Omental fat pad (tissue), 4 donors: Measurements from ENCODE around the gene CENPN. TPM values are rescaled to one million over a fixed set of nuclear protein-coding genes. Genes with fewer than 3 reads are reported as not detected.
A peak's percentile ranks its signal among the peaks of the same experiment; 100 is the strongest.

Experiments used
- ATAC-seq: fragments of 150-250 bp; one replicate; pipeline ENCODE4 v1.9.1; 2016; ENCODE audit warnings: mild to moderate bottlenecking, moderate library complexity; ENCODE audit not compliant: low FRiP score
- DNase-seq: peaks from one replicate; pipeline ENCODE4 v3.0.0-alpha.2; 2019; ENCODE audit warnings: low spot score
- total RNA-seq, 4 donors: library from RNA; depleted of rRNA; stranded (reverse); fragments of >200 nt; gene quantifications; one replicate each; pipeline ENCODE4 v1.1.0, GENCODE V29; 2016
- TF ChIP-seq, protein P1 (sequence below), 3 donors: fragments of 450-650 bp; IDR thresholded peaks; one replicate each; pipeline ENCODE4 v1.5.1; 2016 to 2017; ENCODE audit warnings: antibody characterized with exemption in 3 of 3, mild to moderate bottlenecking in 3 of 3, moderate library complexity in 2 of 3

Gene CENPN
- total RNA-seq, 4 donors from 2014 or later: 4.5 to 12.0 (median 8.4) TPM

DNA sequence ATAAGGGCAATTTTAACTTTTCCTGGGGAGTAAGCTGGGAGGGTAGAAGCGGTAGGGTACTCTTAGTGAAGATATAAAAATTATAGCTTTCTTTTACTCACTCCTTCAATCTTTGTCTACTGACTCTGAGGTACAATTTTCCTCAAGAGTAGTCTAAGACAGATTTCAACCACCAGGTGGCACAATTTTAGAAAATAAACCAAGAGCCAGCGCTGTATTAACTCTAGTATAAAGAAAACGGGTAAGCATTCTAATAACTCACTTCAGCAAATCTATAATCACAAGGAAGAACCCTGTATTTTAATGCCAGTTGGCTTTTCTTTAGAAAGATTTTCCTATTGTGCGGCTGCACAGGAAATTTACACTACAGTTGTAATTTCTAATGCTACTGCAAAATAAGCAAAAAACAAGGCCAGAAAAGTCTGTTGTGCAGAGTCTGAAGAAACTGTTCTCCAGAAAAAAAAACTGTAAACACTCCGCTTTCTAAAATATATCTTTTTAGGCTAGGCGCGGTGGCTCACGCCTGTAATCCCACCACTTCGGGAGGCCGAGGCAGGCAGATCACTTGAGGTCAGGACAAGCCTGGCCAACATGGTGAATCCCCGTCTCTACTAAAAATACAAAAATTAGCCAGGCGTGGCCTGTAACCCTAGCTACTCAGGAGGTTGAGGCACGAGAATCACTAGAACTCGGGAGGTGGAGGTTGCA is 2.2 kb upstream of the CENPN start:
- DNase-seq: no peak
- ATAC-seq: no peak
- TF ChIP-seq, protein P1, sequence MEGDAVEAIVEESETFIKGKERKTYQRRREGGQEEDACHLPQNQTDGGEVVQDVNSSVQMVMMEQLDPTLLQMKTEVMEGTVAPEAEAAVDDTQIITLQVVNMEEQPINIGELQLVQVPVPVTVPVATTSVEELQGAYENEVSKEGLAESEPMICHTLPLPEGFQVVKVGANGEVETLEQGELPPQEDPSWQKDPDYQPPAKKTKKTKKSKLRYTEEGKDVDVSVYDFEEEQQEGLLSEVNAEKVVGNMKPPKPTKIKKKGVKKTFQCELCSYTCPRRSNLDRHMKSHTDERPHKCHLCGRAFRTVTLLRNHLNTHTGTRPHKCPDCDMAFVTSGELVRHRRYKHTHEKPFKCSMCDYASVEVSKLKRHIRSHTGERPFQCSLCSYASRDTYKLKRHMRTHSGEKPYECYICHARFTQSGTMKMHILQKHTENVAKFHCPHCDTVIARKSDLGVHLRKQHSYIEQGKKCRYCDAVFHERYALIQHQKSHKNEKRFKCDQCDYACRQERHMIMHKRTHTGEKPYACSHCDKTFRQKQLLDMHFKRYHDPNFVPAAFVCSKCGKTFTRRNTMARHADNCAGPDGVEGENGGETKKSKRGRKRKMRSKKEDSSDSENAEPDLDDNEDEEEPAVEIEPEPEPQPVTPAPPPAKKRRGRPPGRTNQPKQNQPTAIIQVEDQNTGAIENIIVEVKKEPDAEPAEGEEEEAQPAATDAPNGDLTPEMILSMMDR (IDR thresholded peaks at IDR 0.05): peak in 1 of 3 donors; percentile 30

DNA sequence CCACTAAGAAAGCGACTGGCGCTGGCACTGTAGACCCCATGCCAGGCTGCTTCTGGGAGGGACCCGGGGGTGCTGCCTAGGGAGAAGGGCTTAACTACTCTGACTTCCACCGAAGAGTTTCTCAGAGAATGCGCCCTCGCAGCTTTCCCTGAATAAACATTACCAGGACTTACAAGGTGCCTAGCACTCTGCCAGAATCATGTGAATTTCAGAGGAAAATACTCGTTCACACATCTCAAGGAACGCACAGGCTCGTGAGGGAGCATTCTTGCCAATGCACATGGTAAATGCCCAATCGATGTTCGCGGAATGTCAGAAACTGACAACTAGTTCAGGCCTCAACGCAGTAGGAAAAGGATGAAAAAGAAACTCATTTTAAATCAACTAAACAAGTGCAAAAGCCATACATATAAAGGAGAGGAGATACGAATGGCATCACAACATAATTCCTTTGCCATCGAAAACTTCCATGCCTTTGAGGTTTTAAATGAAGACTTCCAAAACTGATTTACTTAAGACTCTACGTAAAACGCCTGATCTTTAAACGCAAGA is 1.3 kb upstream of the CENPN start:
- ATAC-seq: no peak
- TF ChIP-seq, protein P1 (IDR thresholded peaks at IDR 0.05): no peak
- DNase-seq: no peak

DNA sequence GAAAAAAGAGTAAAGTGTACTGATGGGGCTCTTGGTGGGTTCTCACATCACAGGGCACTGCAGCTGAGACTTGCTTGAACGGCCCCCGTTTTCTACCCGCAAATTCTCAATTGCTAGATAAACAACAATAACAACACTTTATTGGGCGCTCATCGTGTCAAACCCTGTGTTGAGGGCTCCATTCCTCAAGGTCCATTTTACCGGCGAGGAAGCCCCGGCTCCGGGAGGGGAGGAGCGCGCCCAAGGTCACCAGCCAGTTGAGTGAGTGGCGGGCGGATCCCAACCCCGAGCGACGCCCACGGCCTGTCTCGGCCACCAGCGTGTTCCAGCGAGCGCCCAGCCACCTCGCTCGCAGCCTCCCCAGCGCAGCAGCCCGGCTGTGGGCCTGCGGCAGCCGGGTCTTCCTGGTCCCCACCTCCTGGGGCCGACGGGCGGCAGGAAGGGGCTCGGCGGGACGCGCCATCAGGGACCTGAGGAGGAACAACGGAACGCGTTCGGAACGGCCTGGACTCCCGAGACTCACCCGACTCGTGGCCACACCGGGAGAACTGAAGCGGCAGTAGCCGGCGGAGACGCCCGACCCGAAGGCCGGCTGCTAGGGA is 702 bp upstream of the CENPN start:
- DNase-seq (peak; percentile 58), ATAC-seq (peak; percentile 49)
- TF ChIP-seq, protein P1 (IDR thresholded peaks at IDR 0.05): no peak

DNA sequence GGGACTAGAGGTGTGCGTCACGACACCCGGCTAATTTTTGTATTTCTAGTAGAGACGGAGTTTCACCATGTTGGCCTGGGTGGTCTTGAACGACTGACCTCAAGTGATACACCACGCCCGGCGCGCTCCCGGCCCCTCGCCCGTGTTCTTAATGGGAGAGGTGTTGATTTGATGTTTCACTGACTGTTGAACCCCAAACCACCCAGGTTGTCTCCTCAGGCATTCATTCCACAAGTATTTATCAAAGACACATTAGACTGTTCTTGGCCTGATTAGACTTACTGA is 1.4 kb downstream of the CENPN start:
- ATAC-seq: no peak
- no peak for DNase-seq

DNA sequence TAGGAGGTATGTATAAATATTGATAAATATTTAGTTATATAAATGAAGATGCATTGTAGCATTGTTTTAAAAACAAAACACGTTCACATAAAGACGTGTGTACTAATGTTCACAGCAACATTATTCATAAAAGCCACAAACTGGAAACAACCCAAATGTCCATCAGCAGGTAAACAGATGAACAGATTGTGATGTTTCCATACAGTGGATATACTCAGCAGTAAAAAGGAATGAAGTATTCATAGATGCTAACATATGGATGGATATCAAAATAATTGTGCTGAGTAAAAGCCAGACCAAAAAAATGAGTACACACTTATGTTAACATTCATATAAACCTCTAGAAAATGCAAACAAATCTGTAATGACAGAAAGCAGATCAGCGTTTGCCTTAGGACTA is 6.0 kb downstream of the CENPN start:
- ATAC-seq (no peak), DNase-seq (no peak)
- TF ChIP-seq, protein P1 (IDR thresholded peaks at IDR 0.05): no peak

More for the DNA sequence above, 1.4 kb downstream of the CENPN start:
- TF ChIP-seq, protein P1 (IDR thresholded peaks at IDR 0.05): no peak

DNA sequence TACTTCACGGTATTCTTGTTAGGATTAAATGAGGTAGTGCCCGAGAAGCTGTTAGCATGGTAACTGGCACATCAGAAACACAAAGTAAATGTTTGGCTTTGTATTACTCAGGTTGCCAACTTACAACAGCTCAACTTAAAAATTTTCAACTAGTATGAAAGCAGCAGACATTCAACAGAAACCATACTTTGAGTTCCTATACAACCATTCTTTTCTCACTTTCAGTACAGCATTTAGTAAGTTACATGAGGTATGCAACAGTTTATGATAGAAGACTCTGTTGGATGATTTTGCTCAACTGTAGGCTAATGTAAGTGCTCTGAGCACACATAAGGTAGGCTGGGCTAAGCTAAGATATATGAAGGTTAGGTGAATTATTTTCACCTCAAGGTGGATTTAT is 7.7 kb downstream of the CENPN start:
- ATAC-seq (no peak), DNase-seq (no peak)
- TF ChIP-seq, protein P1 (IDR thresholded peaks at IDR 0.05): no peak

DNA sequence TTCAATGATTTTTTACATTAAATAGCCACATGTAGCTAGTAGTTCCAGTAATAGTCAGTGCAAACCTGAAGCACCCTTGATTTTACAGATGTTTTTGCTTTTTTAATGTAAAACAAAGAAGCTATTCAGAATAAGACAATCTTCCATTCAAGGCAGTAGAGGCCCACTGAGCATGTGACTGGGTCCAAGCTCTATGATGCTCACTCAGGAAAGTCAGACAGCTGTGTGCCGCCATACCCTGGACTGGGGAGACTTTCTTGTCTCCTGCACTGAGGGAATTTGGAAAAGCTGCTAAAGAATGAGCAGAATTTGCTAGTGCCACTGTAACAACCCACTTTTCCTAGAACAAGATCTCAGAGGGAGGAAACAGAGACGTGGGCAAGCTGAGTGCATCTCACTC is 11.5 kb downstream of the CENPN start:
- ATAC-seq (no peak), DNase-seq (no peak)
- TF ChIP-seq, protein P1 (IDR thresholded peaks at IDR 0.05): no peak
